Activated naive CD8-positive, alpha-beta T cell treated with anti-CD3 and anti-CD28 coated beads, Interleukin-2, amount 50 U/mL, for 16 hours (primary cell): Measurements from ENCODE around the gene FAM149A.

Experiments
- DNase-seq: peaks from one replicate; pipeline ENCODE4 v3.0.0-alpha.2; 2020; ENCODE audit warnings: low read depth, low spot score

Gene FAM149A

DNA sequence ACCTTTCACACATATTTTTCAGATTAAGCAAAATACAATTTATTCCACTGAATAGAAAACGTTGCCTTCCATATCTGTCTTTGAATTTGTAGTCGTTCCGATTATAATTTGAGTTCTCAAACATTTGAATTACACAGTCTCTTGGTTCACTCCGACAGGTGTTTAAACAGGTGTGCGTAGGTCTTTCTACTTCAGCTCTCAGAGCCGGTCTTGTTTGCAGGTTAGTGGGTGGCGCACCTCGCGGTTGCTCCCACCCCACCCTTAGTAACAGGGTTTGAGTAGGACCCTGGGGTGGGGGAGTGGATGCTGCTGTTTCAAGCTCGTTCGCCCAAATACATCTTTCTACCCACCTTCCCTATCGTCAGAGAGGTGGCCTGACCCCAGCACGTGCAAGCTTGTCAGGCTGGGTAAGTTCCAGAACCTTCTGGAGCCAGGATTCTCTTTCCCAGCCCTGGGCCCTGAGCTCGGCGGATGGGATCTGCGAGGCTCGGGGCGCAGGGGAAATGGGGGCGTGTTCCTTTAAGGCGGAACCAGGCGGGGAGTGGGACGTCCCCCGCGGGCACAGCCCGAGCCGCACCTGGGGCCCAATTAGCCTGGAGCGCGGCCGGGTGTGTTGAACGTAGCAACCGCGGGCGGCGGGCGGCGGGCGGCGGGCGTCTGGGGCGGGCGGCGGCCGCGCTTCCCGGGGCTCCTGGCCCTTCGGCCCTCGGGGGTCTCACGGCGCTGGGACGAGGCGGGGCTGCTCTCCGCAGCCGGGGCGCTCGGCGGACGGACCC, at the start of gene FAM149A:
FAM149A (plus strand) TSS at position 591 of the 776 bp plus-strand sequence.
- DNase-seq: peak; percentile 20

DNA sequence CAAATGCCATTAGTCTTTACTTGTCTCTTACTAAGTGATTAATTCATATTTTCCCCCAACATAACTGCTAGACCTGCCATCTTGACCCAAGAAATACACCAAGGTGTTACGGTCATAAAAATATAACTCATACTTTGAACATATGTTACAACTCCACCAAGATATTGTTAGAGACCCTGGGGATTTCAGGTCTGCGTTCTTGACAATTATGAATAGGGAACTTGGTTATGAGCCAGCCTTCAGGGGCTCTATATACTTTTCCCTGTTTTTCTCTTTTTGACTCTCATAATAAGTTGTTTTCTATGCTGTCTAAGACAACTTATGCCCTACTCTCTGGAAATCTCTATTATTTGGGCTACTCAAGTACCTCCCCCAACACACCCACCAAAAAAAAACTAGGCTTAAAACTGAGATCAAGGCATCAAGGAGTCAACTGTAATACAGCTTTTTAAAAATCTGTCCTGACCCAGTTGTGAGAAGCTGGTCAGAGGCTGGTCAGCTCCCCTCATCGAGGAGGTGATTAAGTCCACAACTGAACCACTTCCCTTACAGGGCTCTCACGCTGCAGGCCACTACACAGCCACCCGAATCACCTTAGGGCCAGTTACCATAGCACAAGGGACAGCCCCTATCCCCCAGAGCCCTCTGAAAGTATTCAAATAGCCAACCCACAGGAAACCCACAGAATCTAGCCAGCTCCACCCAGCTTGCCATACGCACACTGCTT, 46.1 kb upstream of the FAM149A start:
- no peak for DNase-seq

DNA sequence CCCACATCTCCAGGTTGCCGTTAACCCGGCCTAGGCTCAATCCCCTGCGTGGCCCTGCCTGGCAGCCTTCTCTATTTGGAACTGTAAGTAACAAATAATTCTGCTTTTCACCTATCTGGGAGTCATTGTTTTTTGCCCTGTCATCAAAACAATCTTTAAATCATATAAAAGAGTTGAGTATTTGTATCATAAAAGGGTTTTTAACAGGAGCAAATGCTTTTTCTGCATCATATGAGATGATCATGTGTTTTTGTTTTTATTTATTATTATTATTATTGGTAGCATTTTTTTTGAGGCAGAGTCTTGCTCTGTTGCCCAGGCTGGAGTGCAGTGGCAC, 45.6 kb upstream of the FAM149A start:
- DNase-seq: no peak

DNA sequence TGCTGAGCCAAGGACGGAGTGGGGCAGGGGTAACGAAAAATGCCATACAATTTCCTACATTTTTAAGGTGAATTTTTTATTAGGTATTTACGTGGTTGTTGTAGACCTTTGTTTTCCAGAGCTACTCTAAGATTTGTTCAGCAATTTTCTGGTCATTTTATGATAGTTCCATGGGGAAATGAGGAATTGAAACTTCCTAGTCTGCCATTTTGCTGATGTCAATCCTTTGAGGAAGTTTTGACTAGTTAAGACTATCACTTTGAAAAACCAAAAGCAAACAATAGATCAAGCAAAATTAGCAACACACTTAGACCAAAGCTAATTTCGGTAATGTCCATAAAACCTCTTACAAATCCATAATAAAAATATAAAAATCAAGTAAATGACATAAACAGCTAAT, 42.6 kb upstream of the FAM149A start:
- no peak for DNase-seq

DNA sequence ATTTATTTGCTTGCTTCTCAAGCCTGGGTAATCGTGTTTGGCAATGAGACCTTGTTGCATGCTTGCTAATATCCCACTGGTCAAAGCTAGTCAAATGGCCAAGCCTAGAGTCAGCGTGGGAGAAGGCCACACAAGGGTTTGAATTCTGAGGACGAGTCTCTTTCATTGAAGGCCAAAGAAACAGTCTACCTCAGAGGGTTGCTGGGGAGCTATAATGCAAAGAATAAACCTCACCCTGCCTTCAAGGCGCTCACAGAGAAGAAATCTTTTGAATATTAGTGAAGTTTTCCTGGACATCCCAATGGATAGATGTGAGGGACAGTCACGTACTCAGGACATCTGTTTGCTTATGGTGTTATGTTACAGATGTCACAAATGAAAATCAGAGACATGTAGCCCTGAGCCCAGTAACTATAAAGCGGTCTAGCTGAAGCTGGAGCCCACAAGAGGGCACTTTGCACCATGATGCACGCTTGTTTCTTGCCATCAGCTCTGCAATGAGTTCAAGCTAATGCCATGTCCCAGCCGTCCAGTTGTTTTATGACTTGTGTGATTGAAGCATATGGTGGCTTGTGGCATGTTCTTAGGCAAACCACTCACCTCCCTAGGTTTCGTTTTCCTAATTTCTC, 36.6 kb upstream of the FAM149A start:
- DNase-seq: no peak

DNA sequence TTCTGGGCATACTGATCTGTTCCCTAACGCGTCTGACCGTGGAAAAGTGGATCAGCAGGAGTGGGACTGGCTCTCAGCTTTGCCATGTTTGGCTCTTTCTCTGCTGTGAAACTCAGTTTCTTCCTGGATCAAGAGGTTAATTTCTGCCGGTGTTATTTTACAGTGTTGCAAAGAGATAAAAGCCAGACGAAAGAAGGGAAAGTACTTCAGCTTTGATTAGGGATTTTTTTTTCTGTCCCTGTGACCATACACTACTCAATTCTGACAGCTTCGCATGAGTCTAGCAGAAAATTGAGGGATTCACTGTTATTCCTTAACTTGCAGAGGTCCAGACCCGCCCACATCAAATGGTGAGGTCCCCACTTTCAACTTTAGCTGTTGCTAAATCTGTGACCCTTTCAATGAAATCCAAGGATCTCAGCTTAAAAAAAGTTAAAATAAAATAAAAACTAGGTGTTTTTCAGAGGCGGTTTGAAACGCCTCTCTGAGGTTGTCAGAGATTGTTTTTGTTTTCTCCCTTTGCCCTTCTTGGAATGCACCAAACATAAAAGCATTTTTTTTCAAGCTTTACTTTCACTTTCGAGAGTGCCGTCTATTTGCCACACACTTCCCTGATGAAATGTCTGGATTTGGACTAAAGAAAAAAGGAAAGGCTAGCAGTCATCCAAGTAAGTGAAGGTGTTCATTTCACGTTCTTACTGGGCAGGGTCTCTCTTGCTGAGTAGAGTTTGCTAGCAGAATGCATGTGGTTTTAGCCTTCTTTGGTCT, 35.7 kb upstream of the FAM149A start, which contains the start of gene TLR3:
TLR3 (plus strand) TSS at position 576 of the 768 bp plus-strand sequence. CDS start 7,464 bp downstream, outside the sequence.
- DNase-seq: no peak

DNA sequence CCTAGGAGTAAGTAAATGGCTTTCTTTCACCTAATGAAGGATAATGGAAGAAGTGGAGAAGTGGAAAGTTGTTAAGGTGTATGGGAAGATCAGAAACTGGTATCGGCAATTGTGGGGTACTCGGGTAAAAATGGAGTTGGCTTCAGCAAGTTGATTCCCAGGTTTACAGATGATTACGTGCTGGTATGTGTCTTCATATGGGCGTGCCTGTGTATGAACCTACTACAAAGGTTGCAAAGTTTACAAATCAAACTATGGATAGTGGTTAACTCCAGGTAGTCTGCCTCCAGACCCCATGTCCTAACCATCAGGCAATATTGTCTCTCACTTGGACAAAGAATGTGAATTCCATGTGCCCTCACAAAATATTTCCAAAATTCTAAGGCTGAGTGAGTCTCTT, 34.8 kb upstream of the FAM149A start:
- no peak for DNase-seq

DNA sequence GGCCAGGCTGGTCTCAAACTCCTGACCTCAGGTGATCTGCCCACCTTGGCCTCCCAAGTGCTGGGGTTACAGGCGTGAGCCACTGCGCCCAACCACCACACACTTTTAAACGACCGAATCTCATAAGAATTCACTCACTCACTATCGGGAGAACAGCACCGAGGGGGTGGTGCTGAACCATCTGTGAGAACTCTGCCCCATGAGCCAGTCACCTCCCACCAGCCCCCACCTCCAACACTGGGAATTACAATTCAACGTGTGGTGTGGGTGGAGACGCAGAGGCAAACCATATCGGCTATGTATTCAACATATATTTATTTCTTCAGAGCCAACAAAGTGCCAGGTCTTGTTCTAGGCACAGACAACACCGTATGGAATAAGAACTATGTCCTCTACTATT, 32.0 kb upstream of the FAM149A start:
- no peak for DNase-seq

DNA sequence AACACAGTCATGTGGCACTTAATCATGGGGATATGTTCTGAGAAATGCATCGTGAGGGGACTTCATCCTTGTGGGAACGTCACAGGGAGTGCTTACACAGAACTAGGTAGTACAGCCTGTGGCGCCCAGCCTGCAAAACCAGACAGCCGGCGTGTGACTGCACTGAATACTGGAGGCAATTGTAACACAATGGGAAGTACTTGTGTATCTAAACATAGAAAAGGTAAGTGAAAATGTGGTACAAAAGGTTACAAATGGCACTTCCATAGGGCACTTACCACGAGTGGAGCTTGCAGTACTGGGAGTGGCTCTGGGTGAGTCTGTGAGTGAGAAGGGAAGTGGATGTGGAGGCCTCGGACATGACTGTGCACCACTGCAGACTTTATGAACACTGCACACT, 30.3 kb upstream of the FAM149A start:
- DNase-seq: no peak

DNA sequence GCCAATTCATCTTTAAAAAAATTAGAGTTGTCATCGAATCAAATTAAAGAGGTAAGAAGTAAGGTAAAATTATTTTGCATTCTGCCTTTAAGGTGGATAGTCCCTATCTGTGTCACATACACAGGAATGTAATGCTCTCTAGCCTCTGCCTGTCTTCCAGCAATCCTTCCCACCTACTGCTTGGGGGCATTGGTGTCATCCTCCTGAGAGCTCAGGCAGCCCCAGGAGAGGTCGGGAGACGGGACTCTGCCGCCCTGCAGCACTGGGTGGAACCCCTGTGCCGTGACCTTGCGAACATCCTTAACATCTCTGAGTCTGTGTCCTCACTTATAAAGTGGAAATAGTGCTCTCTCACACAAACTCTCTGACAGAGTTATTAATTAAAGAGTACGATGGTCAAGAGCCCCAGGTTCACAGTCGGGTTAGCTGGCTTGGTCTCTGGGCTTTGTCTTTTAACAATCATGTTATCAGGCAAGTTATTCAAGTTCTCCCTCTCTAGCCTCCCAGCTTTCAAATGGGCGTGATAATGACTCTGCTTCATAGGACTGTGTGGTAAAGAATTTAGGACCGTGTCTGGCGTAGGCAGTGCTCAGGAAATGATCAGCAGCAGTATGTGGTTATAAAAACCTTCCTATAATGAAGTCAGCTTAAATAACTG, 25.4 kb upstream of the FAM149A start:
- no peak for DNase-seq

DNA sequence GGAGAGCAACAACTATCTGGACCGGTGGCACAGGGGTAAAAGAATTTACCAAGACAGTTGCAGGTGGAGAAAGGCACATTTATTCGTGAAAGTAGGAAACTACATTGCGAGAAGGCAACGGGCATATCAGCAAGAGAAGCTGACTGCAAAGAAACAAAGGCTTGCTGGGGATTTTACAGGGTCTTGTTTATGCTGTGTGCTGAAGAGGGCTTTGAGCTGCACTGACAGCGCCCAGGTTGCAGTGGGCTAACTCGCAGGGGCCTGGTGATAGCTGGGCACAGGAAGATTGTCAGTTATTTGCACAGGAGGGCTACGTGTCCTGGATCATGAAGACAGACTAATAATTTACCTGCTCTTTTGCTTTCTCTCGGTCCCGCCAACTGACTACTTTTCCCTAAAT, 24.8 kb upstream of the FAM149A start:
- no peak for DNase-seq

DNA sequence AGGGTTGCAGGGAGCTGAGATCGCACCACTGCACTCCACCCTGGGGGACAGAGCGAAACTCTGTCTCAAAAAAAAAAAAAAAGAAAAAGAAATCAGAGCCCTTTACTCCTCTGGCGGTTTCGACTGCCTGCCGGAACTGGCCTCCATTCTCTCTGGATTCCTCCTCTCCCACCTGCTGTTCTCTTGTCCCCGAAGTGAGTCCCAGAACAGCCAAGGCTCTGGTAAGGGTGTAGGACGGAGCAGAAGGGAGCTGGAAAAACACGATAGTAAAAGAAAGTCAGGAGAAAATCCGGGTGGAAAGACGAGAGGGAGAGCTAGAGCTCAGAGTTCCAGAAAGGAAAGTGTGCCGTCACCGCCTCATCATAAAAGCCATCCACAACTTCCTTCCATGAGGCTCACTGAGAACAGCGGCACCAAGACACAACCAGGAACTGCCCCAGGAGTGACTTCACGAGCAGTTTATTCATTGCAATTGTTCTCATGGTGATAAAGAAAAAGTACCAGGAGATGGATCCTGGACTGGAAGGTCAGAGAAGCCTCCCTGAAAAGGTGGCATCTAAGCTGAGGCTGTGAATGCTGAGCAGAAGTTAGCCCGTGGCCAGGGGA, 23.2 kb upstream of the FAM149A start:
- no peak for DNase-seq

DNA sequence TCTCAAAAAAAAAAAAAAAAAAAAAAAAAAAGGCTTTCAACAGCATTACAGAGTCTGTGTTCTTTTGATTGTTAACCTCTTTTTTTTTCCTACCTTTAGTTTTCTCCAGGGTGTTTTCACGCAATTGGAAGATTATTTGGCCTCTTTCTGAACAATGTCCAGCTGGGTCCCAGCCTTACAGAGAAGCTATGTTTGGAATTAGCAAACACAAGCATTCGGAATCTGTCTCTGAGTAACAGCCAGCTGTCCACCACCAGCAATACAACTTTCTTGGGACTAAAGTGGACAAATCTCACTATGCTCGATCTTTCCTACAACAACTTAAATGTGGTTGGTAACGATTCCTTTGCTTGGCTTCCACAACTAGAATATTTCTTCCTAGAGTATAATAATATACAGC, 22.3 kb upstream of the FAM149A start:
- no peak for DNase-seq

DNA sequence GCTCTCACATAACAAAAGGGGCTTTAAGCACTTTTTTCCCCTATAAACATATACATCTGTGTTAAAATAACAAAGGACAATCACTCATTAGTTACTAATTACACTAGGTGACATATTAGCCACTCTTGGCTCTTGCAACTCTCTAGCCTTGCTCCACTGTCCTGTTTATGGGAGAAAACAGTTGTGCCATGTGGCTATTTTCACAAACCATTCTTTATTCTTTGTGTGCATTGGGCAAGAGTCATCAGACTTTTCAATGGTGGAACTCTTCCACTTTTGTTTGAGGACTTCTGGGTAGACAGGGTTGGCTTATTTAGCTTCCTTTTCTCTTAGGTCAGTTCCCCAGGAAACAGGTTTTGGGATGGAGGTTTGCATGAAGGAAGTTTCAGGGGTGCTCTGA, 16.0 kb upstream of the FAM149A start:
- no peak for DNase-seq

DNA sequence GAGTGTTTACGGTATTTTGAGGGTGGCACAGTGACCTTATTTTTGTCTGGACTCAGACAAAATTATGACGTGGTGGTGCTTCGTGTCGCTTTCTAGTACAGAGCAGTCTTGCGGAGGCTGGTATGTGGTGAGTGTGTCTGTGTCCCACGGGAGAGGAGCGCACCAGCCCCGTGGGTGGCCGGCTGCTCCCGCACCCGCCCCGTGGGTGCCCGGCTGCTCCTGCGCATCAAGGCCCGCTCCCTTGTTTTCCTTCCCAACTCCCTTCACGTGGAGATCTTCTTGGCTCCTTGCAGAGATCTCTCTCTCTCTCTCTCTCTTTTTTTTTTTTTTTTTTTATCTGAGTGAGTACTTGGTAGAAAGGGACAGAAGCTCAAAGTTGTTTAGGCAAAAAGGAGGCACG, 12.2 kb upstream of the FAM149A start:
- DNase-seq: no peak

DNA sequence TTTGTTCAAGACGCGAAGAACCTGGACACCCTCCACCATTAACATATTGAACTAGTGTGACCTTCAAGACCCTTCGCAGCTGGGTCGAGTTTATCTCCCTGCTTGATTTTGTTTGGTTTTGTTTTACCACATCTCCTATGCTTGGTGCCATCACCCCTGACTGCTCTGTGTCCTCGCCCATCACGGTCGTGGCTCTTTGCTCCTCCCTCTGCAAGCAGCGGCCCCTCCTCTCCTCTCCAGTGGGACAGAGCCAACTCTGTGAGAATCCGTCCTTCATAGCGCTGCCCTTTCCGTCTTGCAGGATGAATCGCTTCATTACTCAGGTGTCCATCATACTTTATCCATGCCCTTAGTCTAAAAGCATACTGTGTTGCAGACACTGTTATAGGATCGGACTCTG, 9.1 kb upstream of the FAM149A start:
- no peak for DNase-seq

DNA sequence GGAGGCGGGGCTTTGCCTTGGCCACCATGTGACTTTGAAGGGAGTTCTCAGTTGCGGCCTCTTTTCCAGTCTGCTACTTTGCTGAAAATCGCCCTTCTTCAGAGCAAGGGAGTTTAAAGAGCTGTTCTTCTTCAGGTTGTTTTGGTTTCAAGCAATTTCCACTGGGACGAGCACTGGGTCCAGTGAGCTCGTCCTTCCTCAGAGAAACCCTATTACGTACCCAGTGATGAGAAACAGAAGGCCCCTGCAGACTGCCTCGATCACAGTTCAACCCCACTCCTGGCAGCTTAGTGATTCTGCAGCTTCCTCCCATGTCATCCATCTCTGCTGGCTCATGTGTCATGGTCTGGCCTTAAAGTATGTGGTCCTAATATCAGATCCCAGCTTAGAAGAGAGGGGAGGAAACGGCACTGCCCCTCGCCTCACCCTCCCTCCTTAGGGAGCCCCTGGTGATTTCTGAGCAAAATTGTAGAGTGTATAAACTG, 7.8 kb upstream of the FAM149A start:
- DNase-seq: no peak

DNA sequence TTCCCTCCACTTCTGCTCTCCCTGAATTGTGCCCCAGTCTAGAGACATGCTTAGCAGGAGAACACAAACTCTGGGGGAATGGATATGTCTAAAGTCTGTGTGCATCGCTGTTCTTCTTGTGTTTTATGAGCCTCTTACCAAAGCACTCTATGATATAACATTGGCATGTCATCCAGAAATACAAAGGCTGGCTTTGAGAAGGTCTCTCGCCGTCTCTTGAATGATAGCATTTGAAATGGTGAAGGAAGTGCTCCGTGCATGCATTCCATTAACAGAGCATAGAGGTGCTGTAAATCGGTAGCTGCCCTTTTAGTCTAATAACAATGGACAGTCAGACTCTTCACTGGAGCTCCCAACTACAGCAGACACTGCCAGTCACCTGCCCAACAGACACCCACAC, 7.1 kb upstream of the FAM149A start:
- no peak for DNase-seq

DNA sequence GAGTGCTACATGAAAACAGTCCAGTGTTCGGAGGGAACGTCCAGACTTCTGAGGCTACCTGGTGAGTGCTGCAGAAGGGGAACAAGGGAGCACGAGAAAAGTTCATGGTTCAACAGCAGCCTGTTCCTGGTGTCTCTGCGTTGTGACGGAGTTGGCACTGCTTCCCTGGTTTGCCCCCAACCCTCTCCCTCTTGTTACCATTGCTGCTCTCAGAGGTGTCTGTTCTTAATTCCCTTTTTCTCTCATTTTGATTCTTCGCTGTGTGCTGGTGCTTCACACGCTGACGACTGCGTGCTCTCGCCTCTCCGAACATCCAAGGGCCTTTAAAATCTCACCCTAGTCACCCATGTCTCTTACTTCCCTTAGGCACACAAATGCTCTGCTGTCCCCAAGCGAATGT, 1.6 kb upstream of the FAM149A start:
- no peak for DNase-seq

DNA sequence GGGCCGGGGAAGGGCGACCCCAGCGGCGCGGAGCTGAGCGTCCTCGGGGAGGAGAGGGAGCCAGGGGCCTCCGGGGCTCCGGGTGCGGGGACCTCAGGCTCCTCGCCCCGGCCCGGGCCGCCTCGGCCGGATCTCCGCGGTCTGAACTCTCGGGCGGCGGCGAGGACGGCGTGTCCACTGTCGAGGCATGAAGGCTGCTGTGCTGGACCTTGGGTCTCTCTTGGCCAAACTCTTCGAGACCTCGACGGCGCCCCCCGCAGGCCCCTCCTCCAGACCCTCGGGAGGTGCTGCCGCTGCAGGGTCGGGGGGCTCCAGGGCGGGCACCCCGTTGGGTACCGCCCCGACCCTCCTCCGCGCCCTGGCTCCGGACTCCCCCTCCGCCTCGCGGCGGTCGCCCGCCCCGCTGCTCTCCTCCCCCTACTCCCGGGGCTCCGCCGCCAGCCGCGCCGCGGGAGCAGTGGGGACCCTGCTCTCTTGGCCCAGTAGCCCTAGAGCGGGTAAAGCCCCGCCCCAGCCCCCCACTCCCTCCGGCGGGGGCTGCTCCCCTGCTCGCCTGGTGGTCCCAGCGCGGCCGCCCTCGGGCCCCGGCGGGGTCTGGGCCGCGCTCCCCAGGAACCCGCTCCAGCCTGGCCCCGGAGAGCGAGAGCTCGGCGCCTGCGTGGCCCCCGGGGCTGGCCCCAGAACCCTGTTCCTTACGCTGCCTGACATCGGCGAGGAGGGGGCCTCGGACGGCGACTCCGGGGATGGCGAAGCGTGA, 564 bp downstream of the FAM149A start:
- no peak for DNase-seq
